Posterior cingulate gyrus (tissue), 11 donors: ENCODE results near the gene SLC11A2.
"Not testable (repeated sequence)": the region's sequence is repeated elsewhere in the genome, so short reads cannot be mapped to it uniquely, and the experiment has no call there.

ENCODE experiments used
- DNase-seq, 10 donors: peaks; one replicate each; pipeline versions ENCODE4 v3.0.0 to v3.0.0-alpha.2; 2020 to 2021; ENCODE audit warnings: mixed read lengths in 3 of 10
- intact Hi-C: fragments of 100-400 bp; cut with DNase I; formaldehyde crosslinking; loops from one replicate; pipeline ENCODE4 v1.15.1; 2023

SLC11A2 gene

GRCh38 chr12:50954789-50955188 is 71.4 kb downstream of the SLC11A2 start:
- intact Hi-C loops: not testable (repeated sequence)
- peak in 1 of 10 donors; percentile 14 for DNase-seq

GRCh38 chr12:50953047-50953446 is 73.1 kb downstream of the SLC11A2 start:
- DNase-seq: no peak
- intact Hi-C loops: no loop called here

GRCh38 chr12:50952510-50952909 is 73.7 kb downstream of the SLC11A2 start, which contains the start of gene HIGD1C:
HIGD1C (plus strand) TSS chr12:50952544; CDS start chr12:50953999, 1,455 bp downstream.
- peak in 1 of 10 donors; percentile 67 for DNase-seq
- intact Hi-C loops: no loop called here

DNA sequence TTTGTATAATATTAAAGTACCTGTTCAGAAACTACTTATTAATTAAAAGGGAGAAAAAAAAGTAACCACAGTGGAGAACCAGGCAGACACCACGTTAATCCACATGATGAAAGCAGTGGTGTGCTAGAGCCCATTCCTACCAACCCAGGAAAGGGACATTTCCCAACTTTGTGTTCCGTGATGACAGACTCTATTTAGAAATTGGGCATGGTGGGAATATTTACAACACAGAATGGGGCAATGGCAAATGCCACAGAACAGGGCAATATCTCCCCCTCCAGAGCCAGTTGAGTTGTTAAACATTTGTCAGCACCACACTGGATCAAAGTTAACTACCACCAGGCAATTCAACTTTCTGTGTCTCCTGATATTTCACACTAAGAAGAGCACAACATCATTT is 75.1 kb downstream of the SLC11A2 start:
- intact Hi-C loops: no loop called here
- no peak for DNase-seq

- intact Hi-C loops: no loop called here
- DNase-seq: peak in 1 of 10 donors; percentile 40
Measured at GRCh38 chr12:50949801-50950302, 76.3 kb downstream of the SLC11A2 start.

GRCh38 chr12:50948798-50949197 is 77.4 kb downstream of the SLC11A2 start:
- DNase-seq: no peak
- intact Hi-C loops: no loop called here

DNA sequence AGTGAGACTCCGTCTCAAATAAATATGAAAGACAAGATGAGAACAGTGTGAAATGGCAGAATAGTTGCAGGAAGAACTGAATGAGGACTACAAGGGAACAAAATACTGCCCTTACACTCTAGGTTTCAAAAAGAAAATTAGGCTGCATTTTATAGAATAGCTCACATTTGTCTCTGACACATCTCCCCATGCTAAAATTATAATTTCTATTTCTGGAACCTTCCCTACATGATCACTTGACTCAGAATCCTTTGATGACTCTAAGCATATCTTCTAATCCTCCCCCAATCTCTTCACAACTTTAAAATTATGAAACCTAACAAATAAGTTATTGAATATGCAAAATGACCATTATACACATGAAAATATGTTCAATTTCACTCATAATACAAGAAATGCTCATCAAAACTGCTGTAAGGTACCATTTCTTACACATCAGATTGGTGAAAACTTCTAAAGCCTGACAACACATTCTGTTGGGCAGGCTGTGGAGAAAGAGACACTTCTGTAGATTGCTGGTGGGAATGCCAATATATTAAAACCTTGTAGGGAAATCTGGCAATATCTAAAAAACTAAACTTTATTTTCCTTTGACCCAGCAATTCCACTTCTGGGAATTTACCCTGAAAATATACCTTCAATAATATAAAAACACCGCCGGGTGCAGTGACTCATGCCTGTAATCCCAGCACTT is 78.1 kb downstream of the SLC11A2 start:
- no peak for DNase-seq

GRCh38 chr12:50937653-50938052 is 88.5 kb downstream of the SLC11A2 start:
- intact Hi-C loops: no loop called here
- no peak for DNase-seq

More for the DNA sequence above, 78.1 kb downstream of the SLC11A2 start:
- intact Hi-C loops: no loop called here

DNA sequence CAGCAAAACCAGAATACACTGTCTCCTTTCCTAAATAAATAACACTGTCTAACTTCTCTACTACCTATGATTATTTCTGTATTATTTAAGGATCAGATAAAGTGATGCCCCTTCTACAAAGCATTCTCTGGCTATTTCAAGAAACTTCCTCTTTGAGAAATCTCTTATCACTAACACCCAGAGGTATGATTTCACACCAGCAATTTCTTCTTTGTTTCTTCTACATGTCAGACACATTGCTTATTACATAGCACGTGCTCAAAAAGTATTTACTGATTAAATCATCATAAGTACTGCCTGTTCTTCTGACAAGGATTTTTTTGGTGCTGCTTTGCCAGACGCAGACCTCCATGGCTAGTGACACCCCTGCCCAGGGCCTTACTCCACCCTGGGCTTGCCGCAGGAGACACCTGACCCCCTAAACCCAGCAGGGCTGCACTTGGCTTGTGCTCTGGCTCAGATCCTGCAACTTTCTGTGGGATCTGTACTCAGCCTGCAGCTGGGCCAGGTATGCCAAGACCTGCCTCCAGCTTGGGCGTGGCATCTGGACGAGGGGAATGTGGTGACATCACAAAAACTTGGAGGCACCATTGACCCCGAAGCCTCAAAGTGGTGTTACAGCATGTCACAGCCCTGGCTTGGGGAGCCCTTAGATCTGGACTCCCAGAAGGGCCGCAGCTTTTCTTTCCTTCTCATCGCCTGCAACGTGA is 89.2 kb downstream of the SLC11A2 start:
- peak in 1 of 10 donors; percentile 51 for DNase-seq
- intact Hi-C loops: no loop called here

GRCh38 chr12:50934981-50935807 is 91.0 kb downstream of the SLC11A2 start:
- DNase-seq: no peak
- intact Hi-C loops: no loop called here

DNA sequence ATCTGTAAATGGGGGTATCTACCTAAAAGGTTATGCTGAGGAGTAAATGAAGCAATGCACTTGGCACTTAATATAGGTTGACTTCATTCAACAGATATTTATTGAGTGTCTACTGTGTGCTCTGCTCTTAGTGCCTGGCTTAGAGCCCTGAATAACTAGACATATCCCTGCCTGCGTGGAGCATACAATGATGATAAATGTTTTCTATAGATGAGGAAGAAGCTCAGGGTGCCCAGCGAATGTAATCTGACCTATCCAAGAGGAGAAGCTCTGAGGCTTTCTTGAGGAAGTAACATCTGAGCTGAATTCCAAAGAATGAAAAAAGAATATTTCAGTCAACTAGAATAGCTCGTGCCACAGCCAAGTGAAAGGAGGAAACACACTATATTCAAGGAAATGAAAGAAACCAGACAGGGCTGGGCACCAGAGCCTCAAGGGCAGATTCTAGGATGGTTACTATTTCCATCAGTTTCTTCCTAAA is 91.8 kb downstream of the SLC11A2 start:
- DNase-seq: no peak
- intact Hi-C loops: no loop called here

DNA sequence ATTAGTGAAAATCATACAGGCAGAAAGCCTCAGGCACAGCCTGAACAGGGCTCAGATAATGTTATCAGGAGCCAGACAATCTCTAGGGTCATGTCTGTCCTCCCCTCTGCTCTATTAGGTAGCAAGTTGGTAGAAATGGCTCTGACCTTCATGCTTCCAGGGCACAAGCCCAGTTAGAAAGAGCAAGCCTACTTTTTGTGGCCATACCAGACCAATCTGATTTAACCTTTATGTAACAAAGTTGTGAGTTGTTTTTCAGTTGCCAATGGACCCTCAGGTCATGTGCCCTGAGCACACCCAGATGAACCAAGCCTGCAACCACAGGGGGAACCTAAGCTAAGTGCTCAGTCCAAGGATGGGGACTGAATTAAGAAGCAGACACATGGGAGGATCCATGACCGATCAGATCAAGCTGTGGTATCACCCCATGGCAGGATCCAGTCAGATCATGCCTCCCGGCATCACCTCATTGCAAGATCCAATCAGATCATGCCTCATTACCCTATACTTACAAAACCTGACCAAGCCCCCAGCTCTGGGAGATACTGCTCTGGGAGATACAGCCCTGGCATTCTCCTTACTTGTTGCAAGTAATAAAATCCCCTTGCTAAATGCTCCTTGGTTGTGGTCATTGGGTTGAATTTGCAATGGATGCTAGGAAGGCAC is 92.6 kb downstream of the SLC11A2 start:
- no peak for DNase-seq
- intact Hi-C loops: no loop called here

- DNase-seq: no peak
- intact Hi-C loops: no loop called here
Measured at GRCh38 chr12:50932787-50933280, 93.3 kb downstream of the SLC11A2 start.

GRCh38 chr12:50930477-50930876 is 95.7 kb downstream of the SLC11A2 start:
- DNase-seq, intact Hi-C loops: not testable (repeated sequence)

GRCh38 chr12:50929831-50930230 is 96.4 kb downstream of the SLC11A2 start:
- no peak for DNase-seq
- intact Hi-C loops: loop anchor here (5.0 kb wide), 1 partner anchor 57 kb away; no protein-coding TSS in a partner anchor
